ENCODE results near the gene SAA4.

- no peak for TF ChIP-seq SMAD4 (CRISPR knock-in tag; conservative IDR thresholded peaks at IDR 0.05)
- no peak for TF ChIP-seq ZBTB43 (CRISPR knock-in tag; IDR thresholded peaks at IDR 0.05)
- no peak for TF ChIP-seq NKRF (IDR thresholded peaks at IDR 0.05; ENCODE audit: borderline replicate concordance)
Observed at GRCh38 chr11:18282626-18283025, 46.0 kb upstream of the SAA4 start.

All from K562 (cell line).